ENCODE results near the gene MALRD1.

The MALRD1 gene

GRCh38 chr10:19048489-19048888 is at the start of gene MALRD1:
MALRD1 (plus strand) TSS chr10:19048801; CDS start chr10:19048939, 138 bp downstream.
- DNase-seq (ENCODE audit: low read depth, low spot score): no peak

- DNase-seq (ENCODE audit: low read depth, low spot score): no peak
These were observed 45.3 kb upstream of the MALRD1 start for GRCh38 chr10:19003341-19003740.

GRCh38 chr10:19012111-19012510 is 36.5 kb upstream of the MALRD1 start:
- no peak for DNase-seq (ENCODE audit: low read depth, low spot score)

GRCh38 chr10:19014034-19014433 is 34.6 kb upstream of the MALRD1 start:
- DNase-seq (ENCODE audit: low read depth, low spot score): peak; percentile 40

- DNase-seq (ENCODE audit: low read depth, low spot score): no peak
These were observed 34.1 kb upstream of the MALRD1 start for GRCh38 chr10:19014498-19014897.

GRCh38 chr10:19017116-19017890 is 31.3 kb upstream of the MALRD1 start:
- DNase-seq (ENCODE audit: low read depth, low spot score): no peak

DNA sequence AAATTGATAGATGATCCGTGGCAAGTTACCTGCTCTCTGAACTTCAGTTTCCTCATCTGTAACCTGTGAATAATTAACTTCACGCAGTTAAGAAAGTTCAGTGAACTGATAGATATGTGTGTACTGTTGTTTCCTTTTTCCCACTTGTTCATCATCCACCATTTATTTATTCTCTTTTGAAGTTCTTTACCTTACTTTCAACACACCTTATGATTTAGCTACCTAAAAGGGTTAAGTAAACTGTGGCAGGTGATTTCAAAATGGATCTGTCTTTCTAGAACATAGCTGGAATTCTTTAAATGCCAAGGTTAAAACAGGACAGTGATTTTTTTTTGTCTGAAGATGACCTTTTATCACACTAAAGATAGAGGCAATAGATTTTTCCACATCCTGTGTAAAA is 27.4 kb upstream of the MALRD1 start:
- DNase-seq (ENCODE audit: low read depth, low spot score): no peak

DNA sequence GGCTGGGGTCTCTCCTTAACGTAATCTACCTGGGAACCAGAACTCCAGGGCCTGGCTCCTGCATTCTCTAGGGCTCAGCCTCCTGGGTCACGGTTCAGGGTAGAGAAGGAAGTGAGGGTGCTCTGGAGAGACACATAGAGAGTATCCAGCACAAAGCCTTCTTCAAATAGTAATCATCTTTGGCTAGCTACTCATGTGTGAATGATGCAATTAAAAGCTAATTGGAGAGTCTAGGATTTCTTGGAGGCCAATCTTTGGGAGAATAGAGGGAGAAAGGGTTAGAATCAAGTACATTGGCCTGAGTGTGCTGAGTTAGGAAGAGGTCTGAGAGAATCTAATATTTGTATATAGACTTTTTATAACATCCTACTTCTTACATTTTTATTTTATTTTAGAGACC is 24.0 kb upstream of the MALRD1 start:
- DNase-seq (ENCODE audit: low read depth, low spot score): no peak

GRCh38 chr10:19031763-19032162 is 16.8 kb upstream of the MALRD1 start:
- no peak for DNase-seq (ENCODE audit: low read depth, low spot score)

GRCh38 chr10:19033741-19034140 is 14.9 kb upstream of the MALRD1 start:
- no peak for DNase-seq (ENCODE audit: low read depth, low spot score)

GRCh38 chr10:19041171-19041570 is 7.4 kb upstream of the MALRD1 start:
- DNase-seq (ENCODE audit: low read depth, low spot score): peak; percentile 3

- no peak for DNase-seq (ENCODE audit: low read depth, low spot score)
These were observed 5.2 kb upstream of the MALRD1 start for GRCh38 chr10:19043431-19043830.

GRCh38 chr10:19046679-19047078 is 1.9 kb upstream of the MALRD1 start:
- no peak for DNase-seq (ENCODE audit: low read depth, low spot score)

GRCh38 chr10:19048891-19049290 is 290 bp downstream of the MALRD1 start:
- DNase-seq (ENCODE audit: low read depth, low spot score): no peak

GRCh38 chr10:19049567-19049966 is 966 bp downstream of the MALRD1 start:
- DNase-seq (ENCODE audit: low read depth, low spot score): no peak

DNA sequence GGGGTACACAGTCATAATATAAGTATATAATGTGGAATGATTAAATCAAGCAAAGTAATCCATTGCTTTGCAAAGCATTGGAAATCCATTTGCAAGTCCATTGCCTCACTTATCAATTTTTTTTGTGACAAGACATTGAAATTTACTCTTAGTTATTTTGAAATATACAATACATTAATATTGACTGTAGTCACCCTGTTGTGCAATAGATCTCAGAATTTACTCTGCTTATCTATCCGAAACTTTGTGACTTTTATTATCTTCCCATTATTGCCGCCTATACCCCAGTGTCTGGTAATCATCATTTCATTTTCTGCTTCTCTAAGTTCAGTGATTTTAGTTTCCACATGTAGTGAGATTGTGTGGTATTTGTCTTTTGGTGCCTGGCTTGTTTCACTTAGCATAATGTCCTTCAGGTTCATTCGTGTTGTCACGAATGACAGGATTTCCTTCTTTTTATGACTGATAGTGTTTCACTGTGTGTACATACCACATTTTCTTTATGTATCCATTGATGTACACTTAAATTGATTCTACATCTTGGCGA is 5.8 kb downstream of the MALRD1 start:
- no peak for DNase-seq (ENCODE audit: low read depth, low spot score)

DNA sequence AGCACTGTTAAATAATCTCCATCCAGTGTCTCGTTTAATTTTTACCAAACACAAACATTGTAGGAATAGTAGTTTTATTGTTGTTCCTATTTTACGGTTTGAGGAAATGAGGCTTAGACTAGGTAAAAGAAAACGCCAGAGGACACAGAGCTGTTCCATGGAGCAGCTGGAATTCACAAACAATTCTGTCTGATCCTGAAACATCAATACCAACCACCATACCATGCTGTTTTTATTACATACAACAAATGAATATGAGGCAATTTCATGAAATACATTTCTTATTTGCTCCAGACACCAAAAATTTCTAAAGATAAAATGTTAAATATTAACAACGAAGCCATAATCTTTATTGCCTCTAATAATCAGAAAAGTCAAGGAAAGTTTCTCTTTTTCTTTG is 9.4 kb downstream of the MALRD1 start:
- no peak for DNase-seq (ENCODE audit: low read depth, low spot score)

- no peak for DNase-seq (ENCODE audit: low read depth, low spot score)
These were observed 15.4 kb downstream of the MALRD1 start for GRCh38 chr10:19063986-19064385.

DNA sequence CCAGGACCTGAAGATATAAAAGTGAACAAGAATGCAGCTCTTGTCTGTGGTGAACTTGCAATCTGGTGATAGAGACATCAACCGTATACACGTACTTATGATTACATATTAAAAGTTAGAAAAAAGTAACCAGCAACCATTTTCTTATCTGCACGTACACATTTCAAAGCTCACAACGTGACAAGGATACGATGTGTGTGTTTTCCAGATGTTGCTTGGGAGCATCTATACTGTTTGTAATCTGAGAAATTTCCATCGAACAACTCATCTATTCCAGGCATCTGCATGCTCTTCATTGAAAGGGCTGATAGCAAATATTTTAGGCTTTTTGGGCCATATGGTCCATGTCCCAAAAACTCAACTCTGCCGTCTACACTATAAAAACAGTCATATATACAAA is 23.3 kb downstream of the MALRD1 start:
- no peak for DNase-seq (ENCODE audit: low read depth, low spot score)

DNA sequence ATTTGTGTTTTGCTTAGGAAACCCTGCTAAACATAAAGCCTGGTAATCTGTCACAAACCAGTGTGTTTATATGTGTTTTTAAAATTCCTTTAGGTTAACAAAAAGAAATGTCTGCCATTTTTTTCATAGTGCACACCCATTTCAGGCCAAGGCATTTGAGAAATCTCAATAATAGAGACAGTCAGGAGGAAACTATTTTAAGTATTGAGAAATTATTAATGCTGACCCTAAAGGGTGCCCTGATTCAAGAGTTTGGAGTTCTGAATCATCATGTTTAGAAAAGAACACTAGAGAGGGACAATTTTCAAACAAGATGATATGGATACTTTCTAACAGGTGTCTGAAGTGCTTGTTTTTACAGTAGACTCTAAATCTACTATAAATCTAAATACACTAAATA is 28.7 kb downstream of the MALRD1 start:
- DNase-seq (ENCODE audit: low read depth, low spot score): no peak

DNA sequence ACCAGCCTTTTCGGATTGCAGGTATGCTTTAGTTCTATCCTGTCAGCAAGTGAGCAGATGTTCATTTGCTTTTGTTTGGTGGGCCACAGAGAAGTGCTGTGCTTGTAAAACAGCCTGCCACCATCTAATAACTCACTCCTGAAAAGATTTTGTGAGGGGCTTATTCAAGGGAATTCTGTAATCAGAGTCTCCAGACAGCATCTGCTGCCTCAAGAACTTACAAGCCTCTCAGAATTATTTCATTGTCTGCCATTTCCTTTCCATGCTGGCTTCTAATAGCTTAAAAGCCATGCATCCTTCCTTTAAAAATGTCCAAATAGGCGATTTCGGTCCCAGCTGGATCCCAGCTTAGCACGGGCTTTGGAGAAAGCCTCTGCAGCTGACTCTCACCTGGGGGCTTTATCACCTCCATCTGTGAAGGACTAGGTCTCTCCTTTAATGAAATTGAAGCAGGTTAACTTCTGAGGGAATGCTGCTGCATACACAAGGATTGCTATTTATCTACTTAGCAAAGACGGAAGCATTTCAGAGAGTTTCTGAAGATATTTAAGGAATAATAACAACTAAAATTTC is 48.0 kb downstream of the MALRD1 start:
- no peak for DNase-seq (ENCODE audit: low read depth, low spot score)

DNA sequence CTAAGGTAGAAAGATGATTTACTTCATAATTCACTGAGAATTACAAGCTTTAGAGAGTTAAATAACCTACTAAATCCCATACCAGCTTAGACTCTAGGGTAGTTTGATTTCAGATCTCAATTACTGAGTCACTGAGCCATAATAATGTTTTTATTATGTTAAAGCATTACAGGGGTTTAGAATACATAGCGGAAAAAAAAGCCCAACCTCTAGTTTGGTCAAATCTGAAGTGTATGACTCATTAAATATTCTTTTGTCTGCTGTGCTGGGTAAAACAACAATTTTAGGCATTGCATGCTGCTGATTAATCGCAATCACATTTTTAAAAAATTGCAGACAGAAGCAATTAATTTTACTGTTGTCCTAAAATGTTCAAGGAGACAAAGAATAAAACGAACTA is 48.5 kb downstream of the MALRD1 start:
- peak; percentile 37 for DNase-seq (ENCODE audit: low read depth, low spot score)

DNA sequence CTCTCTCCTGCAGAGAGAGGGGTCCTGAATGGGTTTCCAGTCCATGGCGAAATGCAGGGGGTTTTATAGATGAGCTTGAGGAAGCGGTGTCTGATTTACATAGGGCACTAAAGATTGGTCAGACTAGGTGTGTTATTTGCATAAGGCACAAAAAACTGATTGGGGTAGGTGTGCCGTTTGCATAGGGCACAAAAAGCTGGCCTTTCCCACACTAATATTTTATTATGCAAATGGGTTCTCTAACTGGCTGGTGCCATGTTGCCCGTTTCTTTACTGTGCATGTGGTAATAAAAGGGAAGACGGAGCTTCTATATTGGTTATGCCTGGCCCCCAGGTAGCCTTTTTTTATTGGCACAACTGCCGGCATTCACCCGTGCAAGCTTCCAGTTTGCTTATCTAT is 50.2 kb downstream of the MALRD1 start:
- no peak for DNase-seq (ENCODE audit: low read depth, low spot score)

All from astrocyte of the hippocampus (primary cell).